EL (cell line): ENCODE data around the gene NRIP1.
"Not testable (repeated sequence)": the region's sequence is repeated elsewhere in the genome, so short reads cannot be mapped to it uniquely, and the experiment has no call there.

Experiments used
- DNase-seq: peaks from one replicate; pipeline ENCODE4 v3.0.0-alpha.2; 2016

NRIP1 gene

DNA sequence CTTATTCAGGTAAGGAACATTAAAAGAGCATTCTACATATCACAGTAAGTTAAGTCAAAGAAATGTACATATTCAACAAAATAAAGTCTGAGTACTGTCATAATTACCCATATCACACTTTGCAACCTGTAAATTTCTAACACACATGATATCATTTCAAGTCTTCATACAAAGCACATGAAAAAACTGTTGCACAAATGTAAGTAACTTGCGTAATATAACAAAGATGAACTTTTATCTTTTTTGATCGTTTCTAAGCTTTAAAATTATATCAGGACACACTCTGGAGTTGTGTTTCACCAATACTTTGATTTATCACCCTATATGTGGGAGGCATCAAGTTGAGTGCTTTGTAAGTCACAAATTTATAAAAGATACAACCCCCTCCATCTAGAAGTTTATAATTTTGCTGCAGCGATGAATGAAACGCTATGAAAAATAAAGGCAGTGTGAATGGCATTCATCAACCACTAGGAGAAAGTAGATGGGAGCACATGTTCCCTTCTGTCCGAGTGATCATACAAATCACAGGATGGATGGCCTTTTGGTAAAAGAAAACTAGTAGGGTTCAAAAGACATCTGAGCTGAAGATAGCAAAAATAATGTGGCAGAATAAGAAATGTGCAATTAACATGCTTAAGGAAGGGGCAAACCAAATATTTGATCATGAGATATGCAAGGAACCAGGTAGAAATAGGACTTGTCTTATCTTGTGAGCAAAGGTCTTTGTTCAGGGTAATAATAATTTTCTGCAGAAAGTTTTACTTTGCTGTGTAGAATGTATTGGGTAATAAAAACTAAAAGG, 27.5 kb downstream of the NRIP1 start:
- no peak for DNase-seq

- DNase-seq = no peak
These were observed 28.6 kb downstream of the NRIP1 start for GRCh38 chr21:15036189-15036588.

DNA sequence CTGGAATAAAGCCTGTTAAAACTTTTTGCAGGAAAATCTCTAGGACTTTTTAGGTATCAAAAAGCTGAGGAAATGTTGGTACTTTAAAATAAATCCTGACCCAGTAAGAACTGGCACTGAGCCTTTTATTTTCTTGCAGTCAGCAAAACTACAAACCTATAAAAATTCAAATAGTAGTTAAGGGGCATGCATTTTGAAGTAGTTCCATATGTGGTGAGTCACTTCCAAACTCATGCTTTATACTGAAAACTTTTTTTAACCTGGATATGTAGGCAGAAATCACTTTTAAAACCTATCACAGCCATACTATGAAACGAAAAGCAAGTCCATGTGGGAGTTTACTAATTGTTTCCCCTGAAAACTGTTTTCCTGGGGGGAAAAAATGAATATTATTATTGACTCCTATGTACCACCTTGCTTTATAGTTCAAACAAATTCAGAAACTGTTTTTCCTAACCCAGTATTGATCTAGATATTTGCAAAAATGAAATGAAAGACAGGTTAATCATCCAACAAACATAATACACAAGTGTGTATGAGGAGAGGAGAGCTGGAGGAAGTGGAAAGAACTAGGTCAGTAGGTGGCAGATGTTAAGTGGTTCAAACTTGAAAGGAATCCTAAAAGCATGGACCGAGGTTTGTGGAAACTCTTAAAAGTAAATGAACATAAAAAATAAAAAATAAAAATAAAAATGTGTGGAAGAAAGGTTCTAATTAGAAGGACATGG, 30.5 kb downstream of the NRIP1 start:
- peak; percentile 63 for DNase-seq

- DNase-seq = peak; percentile 64
These were observed 32.9 kb downstream of the NRIP1 start for GRCh38 chr21:15031790-15032357.

GRCh38 chr21:15031362-15031761, 33.4 kb downstream of the NRIP1 start:
- DNase-seq = not testable (repeated sequence)

DNA sequence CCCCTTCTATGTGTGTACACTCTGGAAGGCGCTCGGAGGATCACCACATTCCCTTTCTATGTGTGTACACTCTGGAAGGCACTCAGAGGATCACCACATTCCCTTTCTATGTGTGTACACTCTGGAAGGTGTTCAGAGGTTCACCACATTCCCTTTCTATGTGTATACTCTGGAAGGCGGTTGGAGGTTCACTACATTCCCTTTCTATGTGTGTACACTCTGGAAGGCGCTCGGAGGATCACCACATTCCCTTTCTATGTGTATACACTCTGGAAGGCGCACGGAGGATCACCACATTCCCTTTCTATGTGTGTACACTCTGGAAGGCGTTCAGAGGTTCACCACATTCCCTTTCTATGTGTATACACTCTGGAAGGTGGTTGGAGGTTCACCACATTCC, 33.9 kb downstream of the NRIP1 start:
- DNase-seq = peak; percentile 49

- DNase-seq = no peak
These were observed 35.7 kb downstream of the NRIP1 start for GRCh38 chr21:15029077-15029476.

DNA sequence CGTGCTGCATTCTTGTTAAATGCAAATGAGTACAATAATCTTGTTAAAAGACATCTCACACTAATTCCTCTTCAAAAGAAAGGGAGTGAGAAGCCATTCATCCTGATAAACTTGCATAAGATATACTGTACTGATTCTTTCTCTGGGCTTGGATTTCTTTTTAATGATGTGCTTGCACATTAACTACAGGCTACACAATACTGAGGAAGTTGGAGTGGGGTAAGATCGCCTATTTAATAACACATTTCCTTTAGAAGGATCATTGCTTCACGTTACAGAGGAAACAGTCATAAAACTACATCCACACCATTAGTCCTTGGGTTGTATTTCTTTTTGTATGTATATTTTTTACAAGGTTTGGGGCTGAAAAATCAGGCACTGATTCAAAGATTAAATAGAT, 36.6 kb downstream of the NRIP1 start:
- DNase-seq = no peak

DNA sequence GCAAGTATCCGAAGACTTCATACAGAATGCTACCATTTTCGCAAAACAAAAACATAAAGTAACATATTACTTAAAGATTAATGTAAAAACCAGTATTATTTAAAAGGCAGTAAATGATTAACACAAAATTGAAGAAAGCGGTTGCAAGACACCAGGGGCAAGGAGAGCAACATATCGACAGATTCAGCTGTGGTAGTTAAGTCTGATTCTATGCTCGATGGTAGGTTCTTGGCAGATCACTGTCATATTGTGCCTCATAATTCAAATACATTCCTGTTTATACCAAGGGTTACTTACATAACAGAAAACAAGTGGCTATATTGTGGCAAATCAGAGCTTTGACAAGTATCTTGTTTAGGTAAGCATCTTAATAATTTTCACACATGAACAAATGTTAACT, 37.7 kb downstream of the NRIP1 start:
- no peak for DNase-seq

- DNase-seq = no peak
These were observed 38.4 kb downstream of the NRIP1 start for GRCh38 chr21:15026370-15026769.

DNA sequence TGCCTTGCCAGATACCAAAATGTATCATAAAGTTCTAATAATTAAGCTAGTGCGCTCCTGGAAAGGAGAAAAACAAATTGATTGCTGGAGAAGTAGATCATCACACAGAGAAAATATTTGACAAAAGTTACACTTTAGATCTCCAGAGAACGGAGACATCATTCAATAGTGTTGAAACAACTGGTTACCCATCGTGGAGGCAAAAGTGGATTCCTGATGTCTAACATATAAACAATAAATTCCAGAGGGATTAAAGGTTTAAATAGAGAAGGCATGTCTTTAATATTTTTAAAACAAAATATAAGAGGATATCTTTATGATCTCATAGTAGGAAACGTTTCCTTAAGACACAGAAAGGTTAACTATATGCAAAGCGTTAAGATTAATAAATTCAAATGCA, 41.0 kb downstream of the NRIP1 start:
- DNase-seq = peak; percentile 53

DNA sequence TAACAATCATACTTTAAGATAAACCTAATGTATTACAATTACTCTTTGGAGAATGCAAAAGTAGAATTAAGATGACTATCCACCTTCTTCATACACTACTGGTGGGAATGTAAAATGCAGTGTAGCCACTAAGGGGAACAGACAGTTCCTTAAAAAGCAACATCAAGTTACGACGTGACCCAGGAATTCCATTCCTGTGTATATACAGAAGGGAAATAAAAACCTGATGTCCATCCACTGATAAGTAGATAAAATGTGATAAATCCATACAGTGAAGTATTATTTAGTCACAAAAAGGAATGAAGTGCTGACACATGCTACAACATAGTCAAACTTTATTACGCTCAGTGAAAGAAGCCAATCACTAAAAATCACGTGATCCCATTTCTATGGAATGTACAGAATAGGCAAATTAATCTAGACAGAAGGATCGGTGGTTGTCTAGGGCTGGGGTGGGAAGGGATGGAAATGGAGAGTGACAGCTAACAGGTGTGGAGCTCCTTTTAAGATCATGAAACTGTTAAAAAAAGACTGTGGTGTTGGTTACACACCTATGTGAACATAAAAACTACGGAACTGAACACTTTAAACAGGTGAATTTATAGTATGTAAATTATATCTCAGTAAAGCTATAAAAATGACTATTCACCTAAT, 42.1 kb downstream of the NRIP1 start:
- peak; percentile 66 for DNase-seq

GRCh38 chr21:15020797-15021196, 44.0 kb downstream of the NRIP1 start:
- DNase-seq = no peak

DNA sequence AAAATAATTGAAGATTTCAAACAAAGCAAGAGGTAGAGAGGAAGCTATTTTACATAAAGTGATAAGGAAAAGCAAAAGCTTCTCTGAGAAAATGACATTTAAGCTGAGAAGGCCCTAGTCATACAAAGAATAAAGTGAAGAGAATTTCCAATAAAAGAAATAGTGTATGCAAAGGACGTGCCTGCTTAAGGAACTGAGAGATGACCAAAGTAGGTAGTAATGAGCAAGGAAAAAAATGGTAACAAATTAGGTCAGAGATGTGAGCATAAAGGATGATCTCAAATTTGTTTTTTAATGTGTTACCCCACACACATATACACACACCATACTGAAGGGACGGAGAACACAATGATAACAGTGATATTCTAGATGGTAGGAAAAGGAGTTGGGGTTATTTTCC, 46.4 kb downstream of the NRIP1 start:
- no peak for DNase-seq

DNA sequence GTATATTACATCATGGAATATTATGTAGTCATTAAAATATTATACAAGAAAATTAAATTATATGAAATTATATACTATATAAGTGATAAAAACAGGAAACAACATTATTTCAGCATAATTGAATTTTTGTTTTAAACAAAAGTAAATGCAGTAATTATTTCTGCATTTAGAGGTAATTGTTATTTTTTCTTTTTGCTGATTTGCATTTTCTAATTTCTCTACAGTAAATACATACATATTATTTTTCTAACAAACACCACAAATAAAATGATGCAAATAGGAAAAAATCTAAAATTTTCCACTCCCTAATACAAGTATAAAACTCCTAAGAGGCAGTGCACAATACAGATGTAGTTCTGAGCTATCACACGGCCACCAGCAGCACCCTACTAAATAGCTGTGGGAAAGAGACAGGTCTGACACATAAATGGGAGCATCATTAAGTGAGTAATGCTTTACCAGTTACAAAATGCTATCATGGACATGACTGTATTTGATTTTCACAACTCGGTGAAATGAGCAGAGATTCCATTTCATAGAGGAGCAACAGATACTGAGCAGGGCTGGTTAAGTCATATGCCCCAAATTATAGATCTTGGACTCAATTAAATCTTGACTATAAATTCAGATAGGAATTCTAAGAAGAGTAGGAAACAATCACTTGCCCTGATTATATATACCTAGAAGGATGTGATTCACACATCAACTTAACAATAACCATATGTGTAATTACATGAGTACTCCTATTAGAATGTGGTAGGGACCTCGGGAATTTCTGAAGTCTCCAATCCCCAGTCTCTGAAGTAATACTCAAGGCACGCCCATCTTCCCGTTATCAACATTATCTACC, 49.0 kb downstream of the NRIP1 start:
- peak; percentile 94 for DNase-seq

DNA sequence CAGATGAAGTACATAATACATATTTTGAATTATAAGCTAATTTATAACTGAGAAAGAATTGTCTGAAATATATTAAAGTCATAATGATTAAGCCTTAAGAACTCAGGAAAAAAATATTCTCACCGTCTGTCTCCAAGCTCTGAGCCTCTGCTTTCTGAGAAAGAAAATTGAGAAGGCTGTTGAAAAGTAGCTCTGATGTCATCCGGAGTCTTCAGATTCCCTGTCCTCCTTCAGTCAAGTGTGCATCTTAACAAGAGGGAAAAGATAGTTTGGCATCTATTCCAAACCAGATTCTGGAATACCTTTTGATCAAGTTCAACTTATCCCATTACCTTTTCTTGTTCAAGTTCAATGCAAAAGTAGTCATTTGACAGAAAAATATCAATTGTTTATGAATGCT, 50.6 kb downstream of the NRIP1 start:
- peak; percentile 41 for DNase-seq

DNA sequence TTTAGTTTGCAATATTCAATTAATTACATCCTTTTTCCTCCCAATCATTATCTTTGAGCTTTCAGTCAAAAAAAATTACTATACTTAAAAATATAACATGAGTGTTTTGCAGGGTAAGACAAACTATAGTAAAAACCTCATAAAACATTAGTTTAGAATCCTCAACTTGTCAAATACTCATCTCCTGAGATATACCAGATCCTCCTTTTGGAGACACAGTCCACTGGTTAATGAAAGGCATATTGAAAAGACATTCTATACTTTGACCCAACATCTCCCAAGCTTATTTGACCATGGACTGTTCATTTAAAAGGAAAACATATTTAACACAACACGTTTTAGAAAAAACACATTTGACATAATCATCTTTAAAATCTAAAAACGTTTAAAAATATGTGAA, 52.8 kb downstream of the NRIP1 start:
- DNase-seq = no peak

DNA sequence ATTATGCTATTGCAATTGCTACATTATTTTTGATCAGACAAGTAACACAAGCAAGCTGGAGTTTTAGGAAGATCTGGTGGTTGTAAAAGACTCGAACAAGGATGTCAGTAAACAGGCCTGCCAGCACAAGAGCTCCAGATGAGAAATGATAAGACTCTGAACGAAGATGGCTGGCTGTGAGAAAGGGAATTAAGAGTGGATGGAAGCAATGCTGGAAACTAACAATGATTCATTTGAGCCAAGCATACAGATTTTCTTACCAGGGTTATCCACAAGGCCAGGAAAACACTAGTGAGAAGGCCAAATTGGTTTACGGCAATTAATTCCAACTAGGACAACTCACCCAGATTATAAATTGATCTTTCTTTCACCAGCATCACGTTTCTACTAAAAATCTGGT, 54.2 kb downstream of the NRIP1 start:
- peak; percentile 63 for DNase-seq

DNA sequence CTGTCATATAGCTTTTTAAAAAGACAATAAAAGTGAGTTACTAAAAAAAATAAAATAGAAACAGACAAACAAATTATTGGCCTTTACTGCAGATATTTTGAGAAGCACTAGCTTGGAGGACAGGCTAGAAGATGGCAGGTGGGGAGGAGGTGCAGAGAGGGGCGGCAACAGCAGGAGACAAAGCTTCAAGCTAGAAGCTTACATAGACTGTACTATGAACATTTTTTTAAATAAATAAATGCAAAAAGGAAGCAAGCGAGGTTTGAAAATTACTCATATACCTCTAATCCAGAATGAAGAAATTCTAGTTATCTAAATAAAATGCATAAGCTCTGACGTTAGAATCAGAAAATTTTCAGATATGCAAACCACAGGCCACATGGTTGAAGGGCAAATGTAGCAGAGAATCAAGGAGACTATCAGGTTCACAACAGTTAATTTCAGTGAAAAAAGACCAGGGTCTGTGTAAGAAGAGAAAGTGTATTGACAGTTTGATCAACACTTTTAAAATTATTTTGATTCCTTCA, 54.9 kb downstream of the NRIP1 start:
- peak; percentile 89 for DNase-seq

GRCh38 chr21:15007716-15008296, 57.0 kb downstream of the NRIP1 start:
- peak; percentile 35 for DNase-seq

DNA sequence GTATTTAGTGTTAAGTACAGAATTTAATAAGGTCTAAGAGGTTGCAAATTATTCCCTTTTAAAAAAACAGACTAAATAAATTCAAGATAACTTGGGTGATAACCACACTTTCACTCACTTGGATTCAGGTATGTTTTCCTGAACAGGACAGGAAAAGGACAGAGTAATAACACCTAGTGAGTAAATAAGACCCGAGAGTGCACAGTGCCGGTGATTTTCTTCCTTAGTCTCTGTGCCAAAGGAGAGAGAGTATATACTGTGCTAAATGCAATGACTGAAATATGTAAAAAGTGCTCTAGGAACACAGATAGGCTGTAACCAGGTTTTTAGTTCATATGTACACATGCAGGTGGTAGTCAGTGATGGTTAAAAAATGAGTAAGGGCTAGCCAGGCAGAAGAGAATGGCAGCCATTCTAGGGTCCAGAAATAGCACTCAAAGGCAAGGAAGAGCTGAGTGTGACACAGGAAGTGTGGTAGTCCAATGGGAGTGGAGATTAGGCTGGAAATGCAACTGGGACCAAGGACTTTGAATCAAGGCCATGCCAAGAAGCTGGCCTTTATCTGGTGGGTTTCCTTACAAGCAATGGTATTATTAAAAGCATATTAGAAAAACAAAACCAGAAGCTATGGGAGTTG, 58.1 kb downstream of the NRIP1 start:
- DNase-seq = no peak
